BJ (cell line): Measurements from ENCODE around the gene FLVCR1. TPM values are rescaled to one million over a fixed set of nuclear protein-coding genes. Genes with fewer than 3 reads are reported as not detected.
"Not testable (repeated sequence)": the region's sequence is repeated elsewhere in the genome, so short reads cannot be mapped to it uniquely, and the experiment has no call there.

ENCODE experiments used
- CTCF ChIA-PET: fragments of 350-600 bp; formaldehyde crosslinking; extraction: SDS; loops from one replicate; lab custom pipeline; 2021; ENCODE audit warnings: antibody characterized with exemption, inconsistent platforms; lab: Yijun Ruan, JAX
- POLR2A ChIA-PET: fragments of 300-600 bp; sonication (Branson Sonifier 250); formaldehyde crosslinking; extraction: SDS; loops from one replicate; lab custom pipeline; 2021; ENCODE audit warnings: antibody characterized with exemption; lab: Charles Lee
- DNase-seq: peaks from one replicate; pipeline ENCODE4 v3.0.0-alpha.2; 2011; ENCODE audit warnings: low read depth
- H3K27me3 ChIP-seq: 2 replicates; pipeline ENCODE4 v1.6.0; 2011; ENCODE audit warnings: low read length; ENCODE audit not compliant: control insufficient read depth, insufficient read depth
- H3K36me3 ChIP-seq: 2 replicates; pipeline ENCODE4 v1.5.1; 2011; ENCODE audit warnings: low read length; ENCODE audit not compliant: control insufficient read depth, insufficient read depth
- H3K4me3 ChIP-seq: 2 replicates; pipeline ENCODE4 v1.5.1; 2011; ENCODE audit warnings: low read depth, mild to moderate bottlenecking, control low read depth, low read length
- polyA plus RNA-seq: library from polyadenylated mRNA; depleted of rRNA; stranded (reverse); fragments of >200 nt; gene quantifications from 2 replicates; pipeline ENCODE4 v1.2.3, GENCODE V29; 2011
- TF ChIP-seq, protein P1 (sequence below): IDR thresholded peaks from 2 replicates; pipeline ENCODE4 v1.5.1; 2011; ENCODE audit warnings: low read depth, mild to moderate bottlenecking, control low read depth, inconsistent platforms, low read length, moderate library complexity; ENCODE audit not compliant: insufficient read depth

The FLVCR1 gene
- polyA plus RNA-seq, 1 experiment: 0.88 TPM

- TF ChIP-seq, protein P1, sequence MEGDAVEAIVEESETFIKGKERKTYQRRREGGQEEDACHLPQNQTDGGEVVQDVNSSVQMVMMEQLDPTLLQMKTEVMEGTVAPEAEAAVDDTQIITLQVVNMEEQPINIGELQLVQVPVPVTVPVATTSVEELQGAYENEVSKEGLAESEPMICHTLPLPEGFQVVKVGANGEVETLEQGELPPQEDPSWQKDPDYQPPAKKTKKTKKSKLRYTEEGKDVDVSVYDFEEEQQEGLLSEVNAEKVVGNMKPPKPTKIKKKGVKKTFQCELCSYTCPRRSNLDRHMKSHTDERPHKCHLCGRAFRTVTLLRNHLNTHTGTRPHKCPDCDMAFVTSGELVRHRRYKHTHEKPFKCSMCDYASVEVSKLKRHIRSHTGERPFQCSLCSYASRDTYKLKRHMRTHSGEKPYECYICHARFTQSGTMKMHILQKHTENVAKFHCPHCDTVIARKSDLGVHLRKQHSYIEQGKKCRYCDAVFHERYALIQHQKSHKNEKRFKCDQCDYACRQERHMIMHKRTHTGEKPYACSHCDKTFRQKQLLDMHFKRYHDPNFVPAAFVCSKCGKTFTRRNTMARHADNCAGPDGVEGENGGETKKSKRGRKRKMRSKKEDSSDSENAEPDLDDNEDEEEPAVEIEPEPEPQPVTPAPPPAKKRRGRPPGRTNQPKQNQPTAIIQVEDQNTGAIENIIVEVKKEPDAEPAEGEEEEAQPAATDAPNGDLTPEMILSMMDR: no peak
- DNase-seq: no peak
- ChIA-PET CTCF (no interaction called here), POLR2A (no interaction called here)
- Histone ChIP-seq H3K36me3 (no peaks in the 10 kb centered on the region; the same call in none of the 2 replicates), H3K27me3 (no peaks in the 10 kb centered on the region), H3K4me3 (no peak overlapping the region)
These were observed 34.0 kb downstream of the FLVCR1 start for GRCh38 chr1:212892108-212892507.

DNA sequence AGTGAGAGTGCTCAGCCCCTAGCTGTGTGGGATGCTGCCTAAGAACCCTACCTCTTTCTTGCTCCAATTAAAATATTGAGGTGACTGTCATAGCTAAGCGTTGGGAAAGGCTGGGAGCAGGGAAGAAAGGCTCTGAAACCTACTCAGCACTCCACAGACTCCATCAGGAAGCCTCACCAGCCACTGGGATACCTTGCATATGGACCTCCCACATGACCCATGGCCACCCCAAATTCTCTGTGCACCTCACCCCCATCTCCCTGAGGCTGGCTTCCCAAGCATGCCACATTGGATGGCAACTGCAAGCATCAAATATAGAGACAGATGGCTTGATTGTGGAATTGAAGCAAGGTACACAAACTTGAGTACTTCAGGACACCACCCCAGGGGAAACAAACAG is 41.8 kb downstream of the FLVCR1 start:
- TF ChIP-seq, protein P1: no peak
- DNase-seq: no peak
- peaks cover 1% of the 10 kb centered on the region; the same call in 1 of the 2 replicates for H3K36me3 ChIP-seq
- H3K27me3 ChIP-seq: no peaks in the 10 kb centered on the region
- H3K4me3 ChIP-seq: no peak overlapping the region
- CTCF ChIA-PET: no interaction called here
- POLR2A ChIA-PET: no interaction called here

- Histone ChIP-seq H3K36me3 (peaks cover 1% of the 10 kb centered on the region; the same call in 1 of the 2 replicates), H3K4me3 (no peak overlapping the region), H3K27me3 (no peaks in the 10 kb centered on the region)
- CTCF ChIA-PET: interaction anchor here (1.7 kb wide), 1 partner anchor 19 kb away, joined by 3 read pairs; no protein-coding TSS in a partner anchor
- DNase-seq: no peak
- TF ChIP-seq, protein P1: no peak
- POLR2A ChIA-PET: no interaction called here
These were observed 43.2 kb downstream of the FLVCR1 start for GRCh38 chr1:212901290-212901689.

GRCh38 chr1:212902054-212902453 is 44.0 kb downstream of the FLVCR1 start:
- TF ChIP-seq, protein P1: no peak
- Histone ChIP-seq H3K4me3 (no peak overlapping the region), H3K36me3 (peaks cover 1% of the 10 kb centered on the region; the same call in 1 of the 2 replicates), H3K27me3 (no peaks in the 10 kb centered on the region)
- POLR2A ChIA-PET: no interaction called here
- CTCF ChIA-PET: interaction anchor here (1.7 kb wide), 1 partner anchor 19 kb away, joined by 3 read pairs; no protein-coding TSS in a partner anchor
- DNase-seq: no peak

GRCh38 chr1:212903664-212904063 is 45.6 kb downstream of the FLVCR1 start:
- no peak overlapping the region for H3K4me3 ChIP-seq
- TF ChIP-seq, protein P1: no peak
- H3K36me3 ChIP-seq: peaks cover 1% of the 10 kb centered on the region; the same call in 1 of the 2 replicates
- DNase-seq: no peak
- ChIA-PET POLR2A (no interaction called here), CTCF (no interaction called here)
- H3K27me3 ChIP-seq: no peaks in the 10 kb centered on the region

DNA sequence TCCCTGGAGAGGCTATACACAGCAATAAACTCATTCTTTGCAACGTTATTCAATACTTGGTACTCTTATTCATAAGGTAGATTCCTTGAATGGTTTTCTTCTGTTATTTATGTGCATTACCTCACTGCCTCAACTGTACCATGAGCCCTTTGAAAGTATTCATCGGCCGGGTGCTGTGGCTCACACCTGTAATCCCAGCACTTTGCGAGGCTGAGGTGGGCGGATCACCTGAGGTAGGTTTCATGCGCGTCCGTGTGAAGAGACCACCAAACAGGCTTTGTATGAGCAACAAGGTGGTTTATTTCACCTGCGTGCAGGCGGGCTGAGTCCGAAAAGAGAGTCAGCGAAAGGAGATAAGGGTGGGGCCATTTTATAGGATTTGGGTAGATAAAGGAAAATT is 50.0 kb downstream of the FLVCR1 start:
- POLR2A ChIA-PET, DNase-seq, CTCF ChIA-PET, H3K4me3 ChIP-seq, H3K27me3 ChIP-seq, H3K36me3 ChIP-seq: not testable (repeated sequence)
